Esophagus muscularis mucosa (tissue), 3 donors: Measurements from ENCODE around the gene SLC25A31.

Experiments used
- CTCF ChIP-seq, 3 experiments: fragments of 200-600 bp in 2 of 3; fragments of 450-650 bp in 1 of 3; sonication (generic) in 2 of 3; IDR thresholded peaks; one replicate each; pipeline ENCODE4 v1.5.1; 2017 to 2019; ENCODE audit warnings: antibody characterized with exemption in 3 of 3, mild to moderate bottlenecking in 2 of 3, moderate library complexity in 1 of 3
- POLR2A ChIP-seq: fragments of 450-650 bp; IDR thresholded peaks from one replicate; pipeline ENCODE4 v1.6.1; 2017; ENCODE audit warnings: antibody characterized with exemption, moderate library complexity, mild to moderate bottlenecking, low read depth

DNA sequence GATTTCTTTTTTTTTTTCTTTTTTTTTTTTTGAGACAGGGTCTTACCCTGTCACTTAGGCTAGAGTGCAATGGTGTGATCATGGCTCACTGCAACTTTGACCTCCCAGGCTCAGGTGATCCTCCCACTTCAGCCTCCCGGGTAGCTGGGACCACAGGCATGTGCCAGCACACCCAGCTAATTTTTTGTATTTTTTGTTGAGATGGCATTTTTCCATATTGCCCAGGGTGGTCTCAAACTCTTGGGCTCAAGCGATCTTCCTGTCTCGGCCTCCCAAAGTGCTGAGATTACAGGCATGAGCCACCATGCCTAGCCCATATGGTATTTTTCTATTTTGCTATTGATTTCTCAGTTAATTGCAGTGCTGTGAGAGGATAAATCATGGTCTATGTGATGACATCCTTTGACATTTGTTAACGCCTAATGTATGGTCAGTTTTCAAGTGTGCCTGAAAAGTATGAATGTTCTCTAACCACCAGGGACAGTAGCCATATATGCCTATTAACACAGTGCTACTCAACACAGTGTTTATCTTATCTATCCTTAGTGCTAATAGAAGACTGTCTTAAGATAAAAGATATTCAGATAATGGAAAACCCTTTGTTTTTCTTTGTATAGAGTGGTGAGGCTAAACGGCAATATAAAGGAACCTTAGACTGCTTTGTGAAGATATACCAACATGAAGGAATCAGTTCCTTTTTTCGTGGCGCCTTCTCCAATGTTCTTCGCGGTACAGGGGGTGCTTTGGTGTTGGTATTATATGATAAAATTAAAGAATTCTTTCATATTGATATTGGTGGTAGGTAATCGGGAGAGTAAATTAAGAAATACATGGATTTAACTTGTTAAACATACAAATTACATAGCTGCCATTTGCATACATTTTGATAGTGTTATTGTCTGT, 42.8 kb downstream of the SLC25A31 start:
- no peak for TF ChIP-seq POLR2A
- no peak for TF ChIP-seq CTCF (IDR thresholded peaks at IDR 0.05)
